ENCODE measurements around the gene TMEM120B. TPM values are rescaled to one million over a fixed set of nuclear protein-coding genes. Genes with fewer than 3 reads are reported as not detected.

The TMEM120B gene
- total and polyA plus RNA-seq, 7 donors, result 11.0 to 29.7 (median 12.7) TPM

DNA sequence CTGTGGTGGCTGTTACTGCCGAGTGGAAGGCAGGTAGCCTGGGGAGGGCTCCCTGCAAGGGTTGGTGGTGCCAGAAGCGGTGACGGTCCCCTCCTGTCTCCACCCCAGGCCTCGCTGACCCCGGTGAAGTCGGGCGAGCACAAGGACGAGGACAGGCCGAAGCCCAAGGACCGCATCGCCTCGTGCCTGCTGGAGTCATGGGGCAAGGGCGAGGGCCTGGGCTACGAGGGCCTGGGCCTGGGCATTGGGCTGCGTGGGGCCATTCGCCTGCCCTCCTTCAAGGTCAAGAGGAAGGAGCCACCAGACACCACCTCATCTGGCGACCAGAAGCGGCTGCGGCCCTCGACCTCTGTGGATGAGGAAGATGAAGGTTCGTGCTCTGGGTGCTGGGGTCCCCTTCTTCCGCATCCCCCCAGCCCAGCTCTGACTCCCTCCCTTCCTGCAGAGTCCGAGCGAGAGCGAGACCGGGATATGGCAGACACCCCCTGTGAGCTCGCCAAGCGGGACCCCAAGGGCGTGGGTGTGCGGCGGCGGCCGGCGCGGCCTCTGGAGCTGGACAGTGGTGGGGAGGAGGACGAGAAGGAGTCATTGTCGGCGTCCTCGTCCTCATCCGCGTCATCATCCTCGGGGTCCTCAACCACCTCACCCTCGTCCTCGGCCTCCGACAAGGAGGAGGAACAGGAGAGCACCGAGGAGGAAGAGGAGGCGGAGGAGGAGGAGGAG is 104.5 kb downstream of the TMEM120B start:
- WGBS, 3 donors, result 93 to 96% (median 94%) methylated on average over 36 to 47 of the region's 47 CpGs
- Histone ChIP-seq H3K27ac (no peak overlapping the region), H3K4me3 (no peak overlapping the region), H3K9me3 (no peaks in the 10 kb centered on the region), H3K27me3 (ENCODE audit: insufficient read depth in 3 of 3, low read length in 2 of 3) (no peaks in the 10 kb centered on the region), H3K36me3 (ENCODE audit: insufficient read depth in 1 of 2, low read depth in 1 of 2) (peaks cover 7 to 83% of the 10 kb centered on the region in 2 donors), H3K4me1 (peaks cover 18% of the 10 kb centered on the region)
- DNase-seq (peak; percentile 10 to 46), ATAC-seq (no peak)
- TF ChIP-seq, protein P1, sequence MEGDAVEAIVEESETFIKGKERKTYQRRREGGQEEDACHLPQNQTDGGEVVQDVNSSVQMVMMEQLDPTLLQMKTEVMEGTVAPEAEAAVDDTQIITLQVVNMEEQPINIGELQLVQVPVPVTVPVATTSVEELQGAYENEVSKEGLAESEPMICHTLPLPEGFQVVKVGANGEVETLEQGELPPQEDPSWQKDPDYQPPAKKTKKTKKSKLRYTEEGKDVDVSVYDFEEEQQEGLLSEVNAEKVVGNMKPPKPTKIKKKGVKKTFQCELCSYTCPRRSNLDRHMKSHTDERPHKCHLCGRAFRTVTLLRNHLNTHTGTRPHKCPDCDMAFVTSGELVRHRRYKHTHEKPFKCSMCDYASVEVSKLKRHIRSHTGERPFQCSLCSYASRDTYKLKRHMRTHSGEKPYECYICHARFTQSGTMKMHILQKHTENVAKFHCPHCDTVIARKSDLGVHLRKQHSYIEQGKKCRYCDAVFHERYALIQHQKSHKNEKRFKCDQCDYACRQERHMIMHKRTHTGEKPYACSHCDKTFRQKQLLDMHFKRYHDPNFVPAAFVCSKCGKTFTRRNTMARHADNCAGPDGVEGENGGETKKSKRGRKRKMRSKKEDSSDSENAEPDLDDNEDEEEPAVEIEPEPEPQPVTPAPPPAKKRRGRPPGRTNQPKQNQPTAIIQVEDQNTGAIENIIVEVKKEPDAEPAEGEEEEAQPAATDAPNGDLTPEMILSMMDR (IDR thresholded peaks at IDR 0.05), result no peak
- intact Hi-C loops (cut with DNase I), result no loop called here

DNA sequence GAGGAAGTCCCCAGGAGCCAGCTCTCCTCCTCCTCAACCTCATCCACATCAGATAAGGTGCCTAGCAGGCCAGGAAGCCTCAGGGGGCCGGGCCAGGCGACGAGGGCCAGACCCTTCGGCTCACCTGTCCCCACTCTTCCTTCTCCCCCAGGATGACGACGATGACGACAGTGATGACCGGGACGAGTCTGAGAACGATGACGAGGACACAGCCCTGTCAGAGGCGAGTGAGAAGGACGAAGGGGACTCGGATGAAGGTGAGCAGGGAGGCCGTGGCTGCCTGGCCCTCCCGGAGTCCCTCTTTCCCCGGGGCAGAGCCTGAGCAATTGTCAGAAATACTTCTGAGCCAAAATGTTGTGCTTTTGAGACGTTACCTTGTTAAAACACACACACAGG is 105.1 kb downstream of the TMEM120B start:
- Histone ChIP-seq H3K36me3 (ENCODE audit: insufficient read depth in 1 of 2, low read depth in 1 of 2) (peaks cover 7 to 89% of the 10 kb centered on the region in 2 donors), H3K27ac (no peak overlapping the region), H3K4me3 (no peak overlapping the region), H3K27me3 (ENCODE audit: insufficient read depth in 3 of 3, low read length in 2 of 3) (no peaks in the 10 kb centered on the region), H3K9me3 (no peaks in the 10 kb centered on the region), H3K4me1 (peaks cover 12% of the 10 kb centered on the region)
- TF ChIP-seq, protein P1 (IDR thresholded peaks at IDR 0.05), result no peak
- DNase-seq (no peak), ATAC-seq (no peak)
- 91 to 93% (median 92%) methylated on average over 18 of the region's 18 CpGs for WGBS, 3 donors
- intact Hi-C loops (cut with DNase I), result loop anchor here in 1 of 2 donors (2.0 kb wide), 1 partner anchor 73 kb away; no protein-coding TSS in a partner anchor

DNA sequence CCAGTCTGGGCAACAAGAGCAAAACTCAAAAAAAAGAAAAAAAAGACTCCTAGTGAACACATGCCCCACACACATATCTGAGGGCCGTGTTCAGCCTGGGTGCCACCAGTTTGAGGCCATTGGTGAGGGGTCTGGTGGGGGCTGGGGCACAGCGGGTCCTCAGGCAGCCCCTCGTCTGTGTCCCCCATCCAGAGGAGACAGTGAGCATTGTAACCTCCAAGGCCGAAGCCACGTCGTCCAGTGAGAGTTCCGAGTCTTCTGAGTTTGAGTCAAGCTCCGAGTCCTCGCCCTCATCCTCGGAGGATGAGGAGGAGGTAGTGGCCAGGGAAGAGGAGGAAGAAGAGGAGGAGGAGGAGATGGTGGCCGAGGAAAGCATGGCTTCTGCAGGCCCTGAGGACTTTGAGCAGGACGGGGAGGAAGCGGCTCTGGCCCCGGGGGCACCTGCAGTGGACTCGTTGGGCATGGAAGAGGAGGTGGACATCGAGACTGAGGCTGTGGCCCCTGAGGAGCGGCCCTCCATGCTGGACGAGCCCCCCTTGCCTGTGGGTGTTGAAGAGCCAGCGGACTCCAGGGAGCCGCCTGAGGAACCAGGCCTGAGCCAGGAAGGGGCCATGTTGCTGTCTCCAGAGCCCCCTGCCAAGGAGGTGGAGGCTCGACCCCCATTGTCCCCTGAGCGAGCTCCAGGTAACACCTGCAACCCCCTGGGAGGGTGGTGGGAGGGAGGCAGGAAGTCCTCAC is 106.8 kb downstream of the TMEM120B start:
- ATAC-seq, result no peak
- peaks cover 7 to 99% of the 10 kb centered on the region in 2 donors for H3K36me3 ChIP-seq (ENCODE audit: insufficient read depth in 1 of 2, low read depth in 1 of 2)
- H3K27ac ChIP-seq, result no peak overlapping the region
- DNase-seq, result no peak
- no peaks in the 10 kb centered on the region for H3K27me3 ChIP-seq (ENCODE audit: insufficient read depth in 3 of 3, low read length in 2 of 3)
- intact Hi-C loops (cut with DNase I), result loop anchor here in 1 of 2 donors (2.0 kb wide), 1 partner anchor 71 kb away; no protein-coding TSS in a partner anchor
- TF ChIP-seq, protein P1 (IDR thresholded peaks at IDR 0.05), result no peak
- H3K4me1 ChIP-seq, result no peaks in the 10 kb centered on the region
- H3K9me3 ChIP-seq, result no peaks in the 10 kb centered on the region
- H3K4me3 ChIP-seq, result no peak overlapping the region
- whole genome bisulfite sequencing, 3 donors, result 88 to 90% (median 90%) methylated on average over 21 to 22 of the region's 22 CpGs

DNA sequence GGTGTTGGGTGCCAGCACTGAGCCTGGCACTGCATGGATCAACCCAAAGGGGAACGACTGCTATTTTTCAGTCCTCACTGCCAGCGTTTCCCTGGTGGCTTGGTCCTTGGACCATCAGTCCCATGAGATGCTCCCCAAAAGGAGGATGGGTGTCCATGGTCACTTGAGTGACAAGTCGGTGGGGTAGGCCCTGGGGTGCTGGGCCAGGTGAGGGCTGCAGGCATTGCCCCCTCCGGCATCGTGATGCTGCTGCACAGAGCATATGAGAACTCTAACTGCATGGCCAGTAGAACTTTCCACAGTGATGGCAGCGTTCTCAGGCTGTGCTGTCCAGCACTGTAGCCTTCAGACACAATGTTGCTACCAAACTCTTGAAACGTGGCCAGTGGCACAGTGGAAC is 107.5 kb downstream of the TMEM120B start:
- intact Hi-C loops (cut with DNase I), result no loop called here
- WGBS, 3 donors, result 81 to 87% (median 83%) methylated on average over 7 of the region's 7 CpGs

More for the DNA sequence above, 107.5 kb downstream of the TMEM120B start:
- H3K9me3 ChIP-seq, result no peaks in the 10 kb centered on the region
- peaks cover 7 to 99% of the 10 kb centered on the region in 2 donors for H3K36me3 ChIP-seq (ENCODE audit: insufficient read depth in 1 of 2, low read depth in 1 of 2)
- DNase-seq (no peak), ATAC-seq (no peak)
- H3K4me1 ChIP-seq, result no peaks in the 10 kb centered on the region
- H3K4me3 ChIP-seq, result no peak overlapping the region
- H3K27ac ChIP-seq, result no peak overlapping the region
- TF ChIP-seq, protein P1 (IDR thresholded peaks at IDR 0.05), result no peak
- H3K27me3 ChIP-seq (ENCODE audit: insufficient read depth in 3 of 3, low read length in 2 of 3), result no peaks in the 10 kb centered on the region
